Prostate gland (tissue), 2 donors: ENCODE results near the gene MYCBPAP.

Experiments
- CTCF ChIP-seq, 4 experiments: fragments of 200-600 bp in 2 of 4; fragments of 450-650 bp in 2 of 4; sonication (generic) in 2 of 4; IDR thresholded peaks; 1 replicate in 3 of 4; 2 replicates in 1 of 4; pipeline ENCODE4 v1.5.1; 2016 to 2019; ENCODE audit warnings: antibody characterized with exemption in 4 of 4, mild to moderate bottlenecking in 2 of 4, moderate library complexity in 2 of 4
- POLR2A ChIP-seq: fragments of 450-650 bp; IDR thresholded peaks from one replicate; pipeline ENCODE4 v1.6.1; 2016; ENCODE audit warnings: antibody characterized with exemption, mild to moderate bottlenecking

- no peak for TF ChIP-seq CTCF (IDR thresholded peaks at IDR 0.05)
- no peak for TF ChIP-seq POLR2A
Observed at GRCh38 chr17:50558941-50559614, 50.8 kb downstream of the MYCBPAP start.
